Fibroblast of mammary gland (primary cell): ENCODE results near the gene CIART.
A peak's percentile ranks its signal among the peaks of the same experiment; 100 is the strongest.
"Not testable (repeated sequence)": the region's sequence is repeated elsewhere in the genome, so short reads cannot be mapped to it uniquely, and the experiment has no call there.

Experiments
- DNase-seq: peaks from one replicate; pipeline ENCODE4 v3.0.0-alpha.2; 2010; ENCODE audit warnings: low read depth
- H3K4me3 ChIP-seq: 2 replicates; pipeline ENCODE4 v1.5.1; 2011; ENCODE audit warnings: low read depth, mild to moderate bottlenecking, low read length, moderate library complexity; ENCODE audit not compliant: control insufficient read depth
- TF ChIP-seq, protein P1 (sequence below): conservative IDR thresholded peaks from 2 replicates; pipeline ENCODE4 v1.5.1; 2011; ENCODE audit warnings: low read depth, low read length, inconsistent platforms; ENCODE audit not compliant: control insufficient read depth, insufficient read depth

CIART gene

DNA sequence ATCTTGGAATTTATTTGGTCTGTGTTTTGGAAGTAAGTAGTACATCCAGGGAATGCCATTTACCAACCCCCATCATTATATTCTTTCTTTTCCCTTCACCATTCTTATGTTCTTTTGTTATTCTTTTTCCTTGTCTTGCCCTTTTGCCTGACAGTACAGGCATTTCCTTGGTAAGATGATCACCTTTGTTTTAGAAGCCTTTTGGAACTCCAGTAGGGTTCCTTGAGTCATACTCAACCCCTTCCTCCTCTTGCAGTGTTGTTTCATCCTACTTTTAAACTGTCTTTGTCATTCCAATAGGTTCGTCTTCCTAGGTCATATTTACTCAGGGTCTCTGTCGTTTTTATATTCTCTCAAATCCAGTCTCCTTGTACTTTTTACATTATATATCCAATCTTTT lies 20.5 kb downstream of the CIART start:
- TF ChIP-seq, protein P1, sequence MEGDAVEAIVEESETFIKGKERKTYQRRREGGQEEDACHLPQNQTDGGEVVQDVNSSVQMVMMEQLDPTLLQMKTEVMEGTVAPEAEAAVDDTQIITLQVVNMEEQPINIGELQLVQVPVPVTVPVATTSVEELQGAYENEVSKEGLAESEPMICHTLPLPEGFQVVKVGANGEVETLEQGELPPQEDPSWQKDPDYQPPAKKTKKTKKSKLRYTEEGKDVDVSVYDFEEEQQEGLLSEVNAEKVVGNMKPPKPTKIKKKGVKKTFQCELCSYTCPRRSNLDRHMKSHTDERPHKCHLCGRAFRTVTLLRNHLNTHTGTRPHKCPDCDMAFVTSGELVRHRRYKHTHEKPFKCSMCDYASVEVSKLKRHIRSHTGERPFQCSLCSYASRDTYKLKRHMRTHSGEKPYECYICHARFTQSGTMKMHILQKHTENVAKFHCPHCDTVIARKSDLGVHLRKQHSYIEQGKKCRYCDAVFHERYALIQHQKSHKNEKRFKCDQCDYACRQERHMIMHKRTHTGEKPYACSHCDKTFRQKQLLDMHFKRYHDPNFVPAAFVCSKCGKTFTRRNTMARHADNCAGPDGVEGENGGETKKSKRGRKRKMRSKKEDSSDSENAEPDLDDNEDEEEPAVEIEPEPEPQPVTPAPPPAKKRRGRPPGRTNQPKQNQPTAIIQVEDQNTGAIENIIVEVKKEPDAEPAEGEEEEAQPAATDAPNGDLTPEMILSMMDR = no peak
- no peak for DNase-seq
- H3K4me3 ChIP-seq = no peak overlapping the region

DNA sequence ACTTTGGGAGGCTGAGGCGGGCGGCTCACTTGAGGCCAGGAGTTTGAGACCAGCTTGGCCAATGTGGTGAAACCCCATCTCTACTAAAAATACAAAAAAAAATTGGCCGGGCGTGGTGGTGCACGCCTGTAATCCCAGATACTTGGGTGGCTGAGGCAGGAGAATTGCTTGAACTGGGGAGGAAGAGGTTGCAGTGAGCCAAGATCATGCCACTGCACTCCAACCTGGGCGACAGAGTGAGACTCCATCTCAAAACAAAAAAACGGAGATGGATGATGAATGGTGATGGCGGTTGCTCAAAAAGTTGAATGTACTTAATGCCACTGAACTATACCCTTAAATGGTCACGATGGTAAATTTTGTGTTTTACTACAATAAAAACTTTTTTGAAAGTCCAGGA lies 26.2 kb downstream of the CIART start:
- not testable (repeated sequence) for H3K4me3 ChIP-seq, DNase-seq

DNA sequence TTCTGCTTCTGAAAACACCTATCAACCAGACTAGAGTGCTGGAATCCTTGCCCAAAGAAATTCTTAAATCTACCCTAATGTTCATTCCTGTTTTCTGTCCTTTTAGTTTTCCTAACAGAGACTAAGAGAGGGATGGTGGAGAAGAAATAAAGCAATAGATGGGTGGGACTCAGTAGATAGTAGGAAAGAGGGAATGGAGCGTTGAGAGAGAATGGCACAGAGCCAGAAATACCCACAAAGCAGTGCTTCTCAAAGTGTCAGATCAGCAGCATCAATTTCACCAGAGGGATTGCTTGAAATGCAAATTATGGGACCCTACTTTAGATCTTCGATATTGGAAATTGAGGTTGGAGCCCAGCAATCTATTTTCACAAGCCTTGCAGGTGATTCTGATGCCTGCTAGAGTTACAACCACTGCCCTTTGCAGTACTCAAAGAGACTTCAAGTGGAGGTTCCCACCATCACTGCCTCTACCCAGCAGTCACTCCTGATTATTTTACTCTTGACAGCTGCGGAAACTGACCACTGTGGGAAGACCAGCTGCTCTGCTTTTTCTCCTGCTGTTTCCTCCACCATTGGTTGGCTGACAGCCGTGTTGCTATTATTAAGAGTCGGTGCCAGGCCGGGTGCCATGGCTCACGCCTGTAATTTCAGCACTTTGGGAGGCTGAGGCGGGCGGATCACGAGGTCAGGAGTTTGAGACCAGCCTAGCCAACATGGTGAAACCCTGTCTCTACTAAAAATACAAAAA lies 27.6 kb downstream of the CIART start:
- H3K4me3 ChIP-seq = no peak overlapping the region
- DNase-seq = no peak
- TF ChIP-seq, protein P1 = no peak

DNA sequence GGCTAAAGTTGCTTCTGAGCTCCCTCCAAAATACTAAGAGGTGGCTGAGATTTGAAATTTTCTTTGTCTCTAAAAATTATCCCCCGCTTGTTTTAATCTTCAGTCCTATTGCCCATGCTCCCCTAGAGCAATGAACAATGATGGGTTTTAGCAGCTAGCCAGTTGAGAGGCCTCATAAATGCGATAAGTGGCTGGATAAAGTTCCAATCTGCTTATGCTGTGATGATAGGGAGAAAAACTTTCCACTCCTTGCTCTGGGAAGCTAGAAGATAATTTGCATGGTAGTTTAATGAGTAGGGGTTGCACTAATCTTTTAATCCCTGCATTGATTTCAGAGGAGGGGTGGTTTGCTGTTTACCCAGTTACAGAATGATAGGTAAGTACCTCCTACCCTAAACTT lies 29.4 kb downstream of the CIART start:
- DNase-seq = no peak

DNA sequence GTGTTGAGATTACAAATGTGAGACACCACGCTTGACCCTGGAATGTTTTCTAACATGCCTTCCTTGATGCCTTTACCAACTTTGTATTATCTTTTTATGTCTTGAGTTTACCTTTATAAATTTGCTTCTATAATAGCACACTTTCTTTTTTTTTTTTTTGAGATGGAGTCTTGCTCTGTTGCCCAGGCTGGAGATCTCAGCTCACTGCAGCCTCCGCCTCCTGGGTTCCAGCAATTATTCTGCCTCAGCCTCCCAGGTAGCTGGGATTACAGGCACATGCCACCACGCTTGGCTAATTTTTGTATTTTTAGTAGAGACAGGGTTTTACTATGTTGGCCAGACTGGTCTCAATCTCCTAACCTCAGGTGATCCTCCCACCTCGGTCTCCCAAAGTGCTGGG lies 32.3 kb downstream of the CIART start:
- not testable (repeated sequence) for DNase-seq

More for the DNA sequence above, 29.4 kb downstream of the CIART start:
- H3K4me3 ChIP-seq = no peak overlapping the region
- TF ChIP-seq, protein P1 = no peak

DNA sequence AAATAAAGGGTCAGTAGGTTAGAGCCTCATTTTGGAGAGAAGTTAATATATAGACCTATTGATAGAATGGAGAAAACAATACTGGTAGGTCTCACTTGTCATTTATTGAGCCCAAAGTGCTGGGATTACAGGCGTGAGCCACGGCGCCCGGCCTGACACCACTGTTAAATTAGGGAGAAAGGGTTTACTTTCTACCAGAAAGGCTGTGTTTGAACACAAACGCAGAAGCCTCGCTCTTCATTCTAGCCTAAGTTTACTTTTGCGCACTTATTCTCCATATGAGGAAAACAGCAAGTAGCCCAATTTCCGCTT lies 38.3 kb downstream of the CIART start:
- TF ChIP-seq, protein P1 = no peak
- no peak overlapping the region for H3K4me3 ChIP-seq
- no peak for DNase-seq

More for the DNA sequence above, 32.3 kb downstream of the CIART start:
- H3K4me3 ChIP-seq = not testable (repeated sequence)

DNA sequence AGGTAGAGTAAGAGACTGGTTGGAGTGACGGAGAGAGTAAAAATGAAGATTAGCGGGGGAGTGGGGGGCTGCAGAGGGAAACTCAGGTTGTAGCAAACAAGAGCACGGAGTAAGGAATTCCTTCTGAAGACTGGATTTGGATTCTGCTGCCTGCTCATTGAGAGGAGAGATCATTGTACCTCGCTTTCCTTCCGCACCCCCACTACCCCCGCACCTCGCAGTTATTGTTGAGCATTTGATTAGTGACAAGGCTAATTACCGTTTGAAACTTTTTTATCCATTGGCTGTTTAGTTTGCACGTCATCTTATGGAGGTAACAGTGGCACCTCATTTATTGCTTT lies 39.4 kb downstream of the CIART start:
- peak overlapping the region; percentile 79 for H3K4me3 ChIP-seq
- no peak for DNase-seq
- TF ChIP-seq, protein P1 = no peak

DNA sequence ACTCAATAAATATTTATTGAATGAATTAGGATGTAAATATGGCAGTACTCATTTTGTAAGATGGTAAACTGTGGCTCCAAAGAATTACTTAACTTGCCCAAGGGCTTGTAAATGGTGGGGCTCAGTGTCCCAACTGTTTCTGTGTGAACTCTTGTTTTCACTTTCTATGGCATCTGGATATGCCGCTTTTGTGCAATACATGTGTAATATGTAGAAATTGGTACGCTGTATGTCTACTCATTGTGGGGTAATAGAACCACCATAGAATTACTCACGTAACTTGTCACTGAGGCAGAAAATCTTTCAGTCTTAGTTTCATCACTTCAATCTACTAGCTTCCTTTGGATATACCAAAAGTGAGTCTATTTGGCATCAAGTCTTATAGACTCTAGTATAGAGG lies 40.0 kb downstream of the CIART start:
- TF ChIP-seq, protein P1 = no peak
- peak; percentile 48 for DNase-seq

More for the DNA sequence above, 40.0 kb downstream of the CIART start:
- H3K4me3 ChIP-seq = peak overlapping the region; percentile 79
